Measurements from ENCODE around the gene SLCO1B1.
"Not testable (repeated sequence)": the region's sequence is repeated elsewhere in the genome, so short reads cannot be mapped to it uniquely, and the experiment has no call there.

The SLCO1B1 gene, protein sequence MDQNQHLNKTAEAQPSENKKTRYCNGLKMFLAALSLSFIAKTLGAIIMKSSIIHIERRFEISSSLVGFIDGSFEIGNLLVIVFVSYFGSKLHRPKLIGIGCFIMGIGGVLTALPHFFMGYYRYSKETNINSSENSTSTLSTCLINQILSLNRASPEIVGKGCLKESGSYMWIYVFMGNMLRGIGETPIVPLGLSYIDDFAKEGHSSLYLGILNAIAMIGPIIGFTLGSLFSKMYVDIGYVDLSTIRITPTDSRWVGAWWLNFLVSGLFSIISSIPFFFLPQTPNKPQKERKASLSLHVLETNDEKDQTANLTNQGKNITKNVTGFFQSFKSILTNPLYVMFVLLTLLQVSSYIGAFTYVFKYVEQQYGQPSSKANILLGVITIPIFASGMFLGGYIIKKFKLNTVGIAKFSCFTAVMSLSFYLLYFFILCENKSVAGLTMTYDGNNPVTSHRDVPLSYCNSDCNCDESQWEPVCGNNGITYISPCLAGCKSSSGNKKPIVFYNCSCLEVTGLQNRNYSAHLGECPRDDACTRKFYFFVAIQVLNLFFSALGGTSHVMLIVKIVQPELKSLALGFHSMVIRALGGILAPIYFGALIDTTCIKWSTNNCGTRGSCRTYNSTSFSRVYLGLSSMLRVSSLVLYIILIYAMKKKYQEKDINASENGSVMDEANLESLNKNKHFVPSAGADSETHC

GRCh38 chr12:21130998-21131397, at the start of gene SLCO1B1:
Gene SLCO1B1, plus strand, starts transcription at chr12:21131194. Its CDS starts 10,381 bp downstream, at chr12:21141575.
- no peak for DNase-seq (ENCODE audit: low spot score)

- DNase-seq (ENCODE audit: low spot score), result not testable (repeated sequence)
Observed at GRCh38 chr12:21084753-21085152, 46.2 kb upstream of the SLCO1B1 start.

DNA sequence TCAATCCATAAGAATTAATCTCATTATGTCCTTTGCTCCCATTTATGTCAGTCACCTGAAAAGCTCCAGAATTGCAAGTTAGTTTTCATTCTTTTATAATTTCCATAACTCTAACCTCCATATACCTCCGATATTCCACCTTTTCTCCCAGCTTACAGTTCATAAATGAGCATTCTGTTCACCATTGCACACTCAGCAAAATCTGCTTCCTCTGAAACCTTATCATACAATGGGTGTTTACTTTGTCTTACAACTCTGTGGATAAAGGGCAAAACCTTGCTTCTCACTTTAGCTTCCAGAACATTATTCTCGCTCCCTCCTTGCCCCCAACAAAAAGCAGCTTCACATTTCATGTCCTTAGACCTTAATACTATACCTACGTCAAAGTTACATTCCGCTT, 19.3 kb upstream of the SLCO1B1 start:
- no peak for DNase-seq (ENCODE audit: low spot score)

DNA sequence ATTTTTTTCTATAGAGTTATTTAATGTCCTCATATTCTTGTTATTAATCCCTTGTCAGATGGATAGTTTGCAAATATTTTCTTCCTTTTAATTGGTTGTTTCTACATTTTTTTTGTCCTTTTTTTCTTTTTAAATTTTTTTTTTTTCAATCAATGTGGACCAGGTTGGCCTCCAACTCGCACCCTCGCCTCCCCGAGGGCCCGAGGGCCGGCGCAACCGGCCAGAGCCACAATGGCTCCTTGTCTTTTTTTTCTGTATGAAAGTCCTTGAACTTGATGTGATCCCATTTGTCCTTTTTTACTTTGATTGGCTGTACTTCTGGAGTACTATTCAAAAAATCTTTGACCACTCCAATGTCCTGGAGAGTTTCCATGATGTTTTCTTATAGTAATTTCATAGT, 17.7 kb upstream of the SLCO1B1 start:
- DNase-seq (ENCODE audit: low spot score), result no peak

GRCh38 chr12:21117995-21118394, 13.0 kb upstream of the SLCO1B1 start:
- DNase-seq (ENCODE audit: low spot score), result no peak

GRCh38 chr12:21118760-21119159, 12.2 kb upstream of the SLCO1B1 start:
- DNase-seq (ENCODE audit: low spot score), result no peak

- no peak for DNase-seq (ENCODE audit: low spot score)
Observed at GRCh38 chr12:21129351-21129750, 1.6 kb upstream of the SLCO1B1 start.

DNA sequence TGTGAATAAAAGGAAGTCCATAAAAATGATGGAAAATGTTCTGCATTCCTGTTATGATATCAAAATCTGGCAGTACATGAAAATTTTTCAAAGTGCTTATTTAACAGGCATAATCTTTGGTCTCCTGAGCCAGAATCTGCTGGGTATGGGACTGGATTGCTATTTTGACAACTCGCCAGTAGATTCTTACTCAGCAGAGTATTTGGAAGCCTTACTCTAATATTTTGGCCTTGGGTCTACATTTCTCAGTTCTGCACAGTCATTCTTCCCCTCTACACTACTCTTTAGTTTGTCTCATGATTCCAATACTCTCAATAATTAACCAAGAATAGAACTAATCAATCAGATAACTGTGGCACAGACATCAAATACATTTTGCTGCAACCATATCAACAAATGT, 1.1 kb upstream of the SLCO1B1 start:
- no peak for DNase-seq (ENCODE audit: low spot score)

DNA sequence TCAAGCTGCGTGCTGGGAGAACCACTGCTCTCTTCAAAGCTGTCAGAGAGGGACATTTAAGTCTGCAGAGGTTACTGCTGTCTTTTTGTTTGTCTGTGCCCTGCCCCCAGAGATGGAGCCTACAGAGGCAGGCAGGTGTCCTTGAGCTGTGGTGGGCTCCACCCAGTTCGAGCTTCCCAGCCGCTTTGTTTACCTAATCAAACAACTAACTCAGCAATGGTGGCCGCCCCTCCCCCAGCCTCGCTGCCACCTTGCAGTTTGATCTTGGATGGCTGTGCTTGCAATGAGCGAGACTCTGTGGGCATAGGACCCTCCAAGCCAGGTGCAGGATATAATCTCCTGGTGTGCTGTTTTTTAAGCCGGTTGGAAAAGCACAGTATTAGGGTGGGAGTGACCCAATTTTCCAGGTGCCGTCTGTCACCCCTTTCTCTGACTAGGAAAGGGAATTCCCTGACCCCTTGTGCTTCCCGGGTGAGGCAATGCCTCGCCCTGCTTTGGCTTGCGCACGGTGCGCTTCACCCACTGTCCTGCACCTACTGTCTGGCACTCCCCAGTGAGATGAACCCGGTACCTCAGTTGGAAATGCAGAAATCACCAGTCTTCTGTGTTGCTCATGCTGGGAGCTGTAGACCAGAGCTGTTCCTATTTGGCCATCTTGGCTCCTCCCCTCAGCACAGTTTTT, 6.5 kb downstream of the SLCO1B1 start:
- DNase-seq (ENCODE audit: low spot score), result not testable (repeated sequence)

DNA sequence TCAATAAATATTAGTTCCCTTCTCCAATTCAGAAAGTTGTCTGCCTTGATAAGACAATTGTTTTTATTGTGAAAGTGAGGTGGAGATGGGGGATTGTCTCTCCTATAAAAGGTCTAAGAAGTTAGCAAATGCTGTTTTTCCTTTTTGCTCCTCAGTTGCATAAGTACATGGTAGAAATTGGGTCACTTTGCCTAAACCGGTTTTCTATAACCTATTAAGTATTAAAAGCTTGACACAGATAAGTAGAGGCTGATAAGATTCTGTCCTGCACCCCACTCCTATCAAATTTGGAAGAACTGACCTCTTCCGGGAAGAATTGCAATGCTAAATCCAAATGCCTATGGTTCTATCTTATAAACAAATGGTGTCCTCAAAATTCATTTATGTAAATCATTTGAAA, 7.0 kb downstream of the SLCO1B1 start:
- DNase-seq (ENCODE audit: low spot score), result no peak

DNA sequence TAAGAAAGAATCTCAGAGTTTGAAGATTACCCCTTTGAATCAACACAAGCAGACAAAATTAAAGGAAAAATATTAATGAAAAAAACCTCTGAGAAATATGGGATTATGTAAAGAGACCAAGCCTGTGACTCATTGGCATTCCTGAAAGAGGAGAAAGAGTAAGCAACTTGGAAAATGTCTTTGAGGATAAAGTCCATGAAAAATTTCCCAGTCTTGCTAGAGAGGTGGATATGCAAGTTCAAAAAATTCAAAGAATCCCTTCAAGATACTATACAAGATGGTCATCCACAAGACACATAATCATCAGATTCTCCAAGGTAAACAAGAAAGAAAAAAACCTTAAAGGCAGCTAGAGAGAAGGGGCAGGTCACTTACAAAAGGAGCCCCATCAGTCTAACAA, 13.3 kb downstream of the SLCO1B1 start:
- DNase-seq (ENCODE audit: low spot score), result no peak

- not testable (repeated sequence) for DNase-seq (ENCODE audit: low spot score)
Observed at GRCh38 chr12:21149861-21150260, 18.9 kb downstream of the SLCO1B1 start.

GRCh38 chr12:21151184-21151583, 20.2 kb downstream of the SLCO1B1 start:
- no peak for DNase-seq (ENCODE audit: low spot score)

- no peak for DNase-seq (ENCODE audit: low spot score)
Observed at GRCh38 chr12:21155522-21156351, 24.7 kb downstream of the SLCO1B1 start.

- DNase-seq (ENCODE audit: low spot score), result no peak
Observed at GRCh38 chr12:21165048-21165447, 34.1 kb downstream of the SLCO1B1 start.

- DNase-seq (ENCODE audit: low spot score), result no peak
Observed at GRCh38 chr12:21169878-21170472, 39.0 kb downstream of the SLCO1B1 start.

DNA sequence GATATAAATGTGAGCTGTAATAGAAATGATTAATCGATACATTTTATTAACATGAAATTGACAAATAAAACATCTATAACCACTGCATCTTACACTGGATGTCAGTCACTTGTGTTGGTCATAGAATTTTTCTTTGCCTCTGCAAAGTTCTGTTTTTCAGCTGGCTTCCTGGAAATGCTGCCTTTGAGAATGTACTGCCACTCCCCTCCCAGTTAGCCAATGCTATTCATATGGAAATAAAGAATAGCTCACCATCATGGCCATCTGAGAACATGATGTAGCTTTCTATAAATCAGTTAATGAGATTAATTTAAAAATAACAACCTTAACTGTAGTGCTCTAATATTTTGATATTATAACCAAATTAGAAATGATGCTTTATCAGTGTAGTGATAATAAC, 41.1 kb downstream of the SLCO1B1 start:
- DNase-seq (ENCODE audit: low spot score), result no peak

- DNase-seq (ENCODE audit: low spot score), result no peak
Observed at GRCh38 chr12:21183721-21184275, 52.8 kb downstream of the SLCO1B1 start.

GRCh38 chr12:21190016-21190415, 59.0 kb downstream of the SLCO1B1 start:
- no peak for DNase-seq (ENCODE audit: low spot score)

- not testable (repeated sequence) for DNase-seq (ENCODE audit: low spot score)
Observed at GRCh38 chr12:21214433-21214832, 83.4 kb downstream of the SLCO1B1 start.

- DNase-seq (ENCODE audit: low spot score), result no peak
Observed at GRCh38 chr12:21219206-21219605, 88.2 kb downstream of the SLCO1B1 start.
